ENCODE measurements around the gene ATP5F1E.

DNA sequence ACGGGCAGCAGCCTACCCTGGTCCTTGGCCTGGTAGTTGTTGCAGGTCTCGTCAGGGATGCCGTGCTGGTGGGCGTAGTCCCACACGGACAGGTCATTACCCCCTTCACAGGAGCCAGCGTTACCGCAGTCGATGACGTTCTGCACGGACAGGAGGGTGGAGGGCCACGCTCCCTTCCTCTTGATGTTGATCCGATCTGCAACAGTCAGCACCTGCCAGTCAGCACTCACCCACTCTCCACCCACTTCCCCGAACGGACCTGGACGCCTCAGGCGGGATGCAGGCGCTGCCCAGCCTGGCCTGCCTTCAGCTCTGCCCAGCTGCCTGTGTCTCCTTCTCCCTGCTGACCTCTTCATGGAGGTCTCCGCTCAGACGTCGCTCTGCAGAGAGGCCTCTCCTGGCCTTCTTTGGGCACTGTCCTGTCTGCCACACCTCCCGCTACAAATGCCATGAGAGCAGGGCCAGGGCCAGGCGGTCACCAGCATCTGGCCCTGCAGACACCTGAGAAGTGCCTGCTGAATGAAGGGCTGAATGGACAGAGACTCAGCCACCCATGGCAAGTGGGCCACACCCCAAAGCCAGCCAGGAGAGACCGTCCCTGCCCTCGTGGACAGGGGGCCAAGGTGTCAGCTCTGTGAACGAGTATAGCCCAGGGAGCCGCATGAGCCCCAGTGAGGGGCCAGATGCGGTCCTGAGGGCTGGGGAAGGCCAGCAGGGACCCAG lies 30.5 kb downstream of the ATP5F1E start:
- TF ChIP-seq, protein P1, sequence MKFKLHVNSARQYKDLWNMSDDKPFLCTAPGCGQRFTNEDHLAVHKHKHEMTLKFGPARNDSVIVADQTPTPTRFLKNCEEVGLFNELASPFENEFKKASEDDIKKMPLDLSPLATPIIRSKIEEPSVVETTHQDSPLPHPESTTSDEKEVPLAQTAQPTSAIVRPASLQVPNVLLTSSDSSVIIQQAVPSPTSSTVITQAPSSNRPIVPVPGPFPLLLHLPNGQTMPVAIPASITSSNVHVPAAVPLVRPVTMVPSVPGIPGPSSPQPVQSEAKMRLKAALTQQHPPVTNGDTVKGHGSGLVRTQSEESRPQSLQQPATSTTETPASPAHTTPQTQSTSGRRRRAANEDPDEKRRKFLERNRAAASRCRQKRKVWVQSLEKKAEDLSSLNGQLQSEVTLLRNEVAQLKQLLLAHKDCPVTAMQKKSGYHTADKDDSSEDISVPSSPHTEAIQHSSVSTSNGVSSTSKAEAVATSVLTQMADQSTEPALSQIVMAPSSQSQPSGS (CRISPR knock-in tag; IDR thresholded peaks at IDR 0.05; ENCODE audit: borderline replicate concordance, low read depth) = no peak
- TF ChIP-seq CTCF (IDR thresholded peaks at IDR 0.05) = no peak
- no peak for TF ChIP-seq IRF2 (CRISPR knock-in tag; IDR thresholded peaks at IDR 0.05; ENCODE audit: borderline replicate concordance, low read depth)
- TF ChIP-seq EMX1 (CRISPR knock-in tag; IDR thresholded peaks at IDR 0.05) = no peak
- no peak for TF ChIP-seq PREB (CRISPR knock-in tag; IDR thresholded peaks at IDR 0.05; ENCODE audit: borderline replicate concordance)
- no peak for TF ChIP-seq ETV6 (CRISPR knock-in tag; IDR thresholded peaks at IDR 0.05)
- no peak for TF ChIP-seq CBFB (CRISPR knock-in tag; IDR thresholded peaks at IDR 0.05; ENCODE audit: low read depth)
